PC-3 (cell line): ENCODE data around the gene CFAP299. TPM values are rescaled to one million over a fixed set of nuclear protein-coding genes. Genes with fewer than 3 reads are reported as not detected.

ENCODE experiments used
- ATAC-seq: fragments of 200-7000 bp; cut with Tn5 transposase; 2 replicates; pipeline ENCODE4 v1.9.1; 2020; ENCODE audit warnings: mild to moderate bottlenecking, moderate library complexity
- BruUV-seq: library from RNA; stranded (reverse); fragments of 400-500 nt; replicated peaks from 2 replicates; lab custom pipeline; 2021; lab: Mats Ljungman, UMichigan
- CTCF ChIA-PET: fragments of 300-600 bp; sonication (Branson Sonifier 250); formaldehyde crosslinking; loops from one replicate; lab custom pipeline; 2022; ENCODE audit warnings: antibody characterized with exemption; lab: Charles Lee
- POLR2A ChIA-PET: fragments of 300-600 bp; sonication (Branson Sonifier 250); formaldehyde crosslinking; loops from one replicate; lab custom pipeline; 2022; ENCODE audit warnings: antibody characterized with exemption; ENCODE audit not compliant: unreplicated experiment; lab: Charles Lee
- DNase-seq: peaks from one replicate; pipeline ENCODE4 v3.0.0-alpha.2; 2015
- H2AFZ ChIP-seq: fragments of 300-600 bp; sonication (generic); 2 replicates; pipeline ENCODE4 v1.6.0; 2016; ENCODE audit warnings: antibody characterized with exemption, low read length
- H3F3A ChIP-seq: fragments of 300-600 bp; sonication (generic); one replicate; pipeline ENCODE4 v1.6.0; 2017; ENCODE audit warnings: antibody characterized with exemption, low read length, control low read depth, mild to moderate bottlenecking; ENCODE audit not compliant: unreplicated experiment
- H3K27ac ChIP-seq: fragments of 300-600 bp; sonication (generic); 2 replicates; pipeline ENCODE4 v1.5.1; 2016; ENCODE audit warnings: mild to moderate bottlenecking, low read length
- H3K27me3 ChIP-seq: fragments of 300-600 bp; sonication (generic); 2 replicates; pipeline ENCODE4 v1.6.1; 2016; ENCODE audit warnings: low read length, mixed read lengths
- H3K36me3 ChIP-seq: fragments of 300-600 bp; sonication (generic); 2 replicates; pipeline ENCODE4 v1.6.1; 2016; ENCODE audit warnings: low read depth, mixed run types, low read length, mixed read lengths
- H3K4me1 ChIP-seq: fragments of 300-600 bp; sonication (generic); 2 replicates; pipeline ENCODE4 v1.5.1; 2016; ENCODE audit warnings: low read length; ENCODE audit not compliant: insufficient read depth
- H3K4me2 ChIP-seq: fragments of 300-600 bp; sonication (generic); 2 replicates; pipeline ENCODE4 v1.6.0; 2016; ENCODE audit warnings: low read length
- H3K4me3 ChIP-seq: fragments of 300-600 bp; sonication (generic); 2 replicates; pipeline ENCODE4 v1.5.1; 2016; ENCODE audit warnings: mild to moderate bottlenecking, low read length, mixed read lengths
- H3K79me2 ChIP-seq: fragments of 300-600 bp; sonication (generic); 2 replicates; pipeline ENCODE4 v1.6.1; 2017; ENCODE audit warnings: low read length, mixed read lengths
- H3K9ac ChIP-seq: fragments of 300-600 bp; sonication (generic); 2 replicates; pipeline ENCODE4 v1.6.0; 2016; ENCODE audit warnings: mild to moderate bottlenecking, low read length
- H3K9me2 ChIP-seq: fragments of 300-600 bp; sonication (generic); replicated peaks from 2 replicates; pipeline ENCODE4 v1.6.1; 2016; ENCODE audit warnings: mixed run types, low read length, mixed read lengths
- H3K9me3 ChIP-seq: fragments of 300-600 bp; sonication (generic); 2 replicates; pipeline ENCODE4 v1.6.1; 2016; ENCODE audit warnings: low read length, mixed read lengths
- H4K20me1 ChIP-seq: fragments of 300-600 bp; sonication (generic); 2 replicates; pipeline ENCODE4 v1.6.1; 2016; ENCODE audit warnings: low read length, mixed read lengths
- EZH2 ChIP-seq: fragments of 300-600 bp; sonication (generic); IDR thresholded peaks from one replicate; pipeline ENCODE4 v1.6.1; 2017; ENCODE audit warnings: antibody characterized with exemption, mild to moderate bottlenecking, low read length; ENCODE audit not compliant: unreplicated experiment
- EZH2phosphoT487 ChIP-seq: fragments of 300-600 bp; sonication (generic); IDR thresholded peaks from 2 replicates; pipeline ENCODE4 v1.6.1; 2018; ENCODE audit warnings: mild to moderate bottlenecking, antibody characterized with exemption, low read length, borderline replicate concordance
- intact Hi-C: fragments of 100-400 bp; cut with micrococcal nuclease; formaldehyde crosslinking; loops from 2 replicates; pipeline ENCODE4 v1.9.0; 2023
- total RNA-seq: library from RNA; depleted of rRNA; stranded (reverse); fragments of >200 nt; gene quantifications from 2 replicates; pipeline ENCODE4 v1.2.3, GENCODE V29; 2014
- TF ChIP-seq, protein P1 (sequence below): fragments of 300-600 bp; sonication (generic); conservative IDR thresholded peaks from 2 replicates; pipeline ENCODE4 v1.5.1; 2017; ENCODE audit warnings: antibody characterized with exemption, low read depth, mild to moderate bottlenecking, low read length

The CFAP299 gene
- total RNA-seq, 1 experiment from 2014 or later, result not detected

DNA sequence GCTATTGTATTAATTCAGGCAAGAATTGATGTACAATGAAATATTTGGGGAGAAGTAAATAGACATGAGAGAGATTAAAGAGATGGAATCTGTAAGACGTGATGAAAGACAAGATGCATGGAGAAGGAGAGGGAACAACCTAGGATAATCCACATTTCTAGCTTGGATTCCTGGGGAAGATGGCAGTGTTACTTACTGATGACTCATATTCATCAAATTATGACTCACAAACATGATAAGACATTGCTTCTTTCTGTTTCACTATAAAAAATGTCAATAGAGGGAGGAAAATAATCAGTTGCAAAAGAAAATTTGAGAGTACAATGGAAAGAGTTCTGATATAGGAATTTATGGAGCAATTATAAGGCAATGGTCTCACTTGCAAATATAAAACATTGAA lies 590.9 kb downstream of the CFAP299 start:
- no TSS peak for BruUV-seq
- DNase-seq, result peak; percentile 45
- Histone ChIP-seq H3F3A (no peaks in the 10 kb centered on the region), H3K9me3 (no peaks in the 10 kb centered on the region), H4K20me1 (no peaks in the 10 kb centered on the region), H3K4me3 (no peak overlapping the region), H3K4me2 (no peak overlapping the region), H2AFZ (no peak overlapping the region), H3K9me2 (no peaks in the 10 kb centered on the region), H3K79me2 (no peaks in the 10 kb centered on the region), H3K9ac (no peak overlapping the region), H3K27ac (no peak overlapping the region), H3K27me3 (no peaks in the 10 kb centered on the region), H3K36me3 (no peaks in the 10 kb centered on the region), H3K4me1 (peaks cover 11% of the 10 kb centered on the region)
- CTCF ChIA-PET, result no interaction called here
- ATAC-seq, result peak; percentile 62
- intact Hi-C loops, result no loop called here
- POLR2A ChIA-PET, result no interaction called here
- TF ChIP-seq EZH2phosphoT487, result no peak

DNA sequence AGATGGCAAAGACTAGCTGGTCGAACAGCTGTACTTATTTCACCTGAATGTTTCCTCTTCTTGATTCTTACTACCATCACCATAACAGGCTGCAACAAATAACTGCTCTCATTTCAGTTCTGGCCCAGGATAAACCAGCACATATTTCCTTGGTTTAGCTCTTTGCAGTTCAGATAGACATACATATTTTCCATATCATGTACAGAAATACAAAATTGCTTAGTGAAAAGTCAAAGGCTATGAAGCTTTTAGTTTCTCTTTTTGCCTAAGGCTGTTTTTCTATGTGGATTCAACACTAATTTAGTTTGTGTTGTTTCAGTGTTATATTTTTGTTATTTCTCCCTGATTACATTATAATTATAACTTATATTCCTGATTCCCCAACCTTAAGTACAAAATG lies 591.4 kb downstream of the CFAP299 start:
- intact Hi-C loops, result no loop called here
- Histone ChIP-seq H4K20me1 (no peaks in the 10 kb centered on the region), H3K4me1 (peaks cover 9% of the 10 kb centered on the region), H3K4me3 (no peak overlapping the region), H3K27ac (no peak overlapping the region), H3F3A (no peaks in the 10 kb centered on the region), H3K9me3 (no peaks in the 10 kb centered on the region), H3K79me2 (no peaks in the 10 kb centered on the region), H3K4me2 (no peak overlapping the region), H3K36me3 (no peaks in the 10 kb centered on the region), H3K27me3 (no peaks in the 10 kb centered on the region), H3K9me2 (no peaks in the 10 kb centered on the region), H3K9ac (no peak overlapping the region), H2AFZ (no peak overlapping the region)
- TF ChIP-seq, protein P1, sequence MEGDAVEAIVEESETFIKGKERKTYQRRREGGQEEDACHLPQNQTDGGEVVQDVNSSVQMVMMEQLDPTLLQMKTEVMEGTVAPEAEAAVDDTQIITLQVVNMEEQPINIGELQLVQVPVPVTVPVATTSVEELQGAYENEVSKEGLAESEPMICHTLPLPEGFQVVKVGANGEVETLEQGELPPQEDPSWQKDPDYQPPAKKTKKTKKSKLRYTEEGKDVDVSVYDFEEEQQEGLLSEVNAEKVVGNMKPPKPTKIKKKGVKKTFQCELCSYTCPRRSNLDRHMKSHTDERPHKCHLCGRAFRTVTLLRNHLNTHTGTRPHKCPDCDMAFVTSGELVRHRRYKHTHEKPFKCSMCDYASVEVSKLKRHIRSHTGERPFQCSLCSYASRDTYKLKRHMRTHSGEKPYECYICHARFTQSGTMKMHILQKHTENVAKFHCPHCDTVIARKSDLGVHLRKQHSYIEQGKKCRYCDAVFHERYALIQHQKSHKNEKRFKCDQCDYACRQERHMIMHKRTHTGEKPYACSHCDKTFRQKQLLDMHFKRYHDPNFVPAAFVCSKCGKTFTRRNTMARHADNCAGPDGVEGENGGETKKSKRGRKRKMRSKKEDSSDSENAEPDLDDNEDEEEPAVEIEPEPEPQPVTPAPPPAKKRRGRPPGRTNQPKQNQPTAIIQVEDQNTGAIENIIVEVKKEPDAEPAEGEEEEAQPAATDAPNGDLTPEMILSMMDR, result no peak
- TF ChIP-seq EZH2phosphoT487 (no peak), EZH2 (no peak)
- BruUV-seq, result no TSS peak
- ATAC-seq, result no peak
- CTCF ChIA-PET, result no interaction called here
- DNase-seq, result no peak
- POLR2A ChIA-PET, result no interaction called here

DNA sequence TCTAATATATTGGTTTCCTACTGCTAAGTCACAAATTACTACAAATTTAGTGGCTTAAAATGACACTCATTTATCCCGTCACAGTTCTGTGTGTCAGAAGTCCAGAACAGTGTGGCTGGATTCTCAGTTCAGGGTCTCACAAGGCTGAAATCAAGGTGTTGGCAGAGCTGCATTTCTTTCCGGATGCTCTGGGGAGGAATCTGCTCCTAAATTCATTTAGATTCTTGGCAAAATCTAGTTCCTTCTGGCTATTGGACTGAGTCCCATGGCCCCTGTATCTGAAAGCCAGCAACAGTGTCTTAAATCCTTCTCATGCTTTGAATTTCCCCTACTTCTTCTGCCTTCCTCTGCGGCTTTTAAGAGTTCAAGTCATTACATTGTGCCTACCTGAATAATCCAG lies 591.9 kb downstream of the CFAP299 start:
- intact Hi-C loops, result no loop called here
- ChIA-PET POLR2A (no interaction called here), CTCF (no interaction called here)
- Histone ChIP-seq H3K9me3 (no peaks in the 10 kb centered on the region), H3F3A (no peaks in the 10 kb centered on the region), H3K79me2 (no peaks in the 10 kb centered on the region), H3K27me3 (no peaks in the 10 kb centered on the region), H3K36me3 (no peaks in the 10 kb centered on the region), H3K4me1 (peaks cover 9% of the 10 kb centered on the region), H3K9me2 (no peaks in the 10 kb centered on the region), H4K20me1 (no peaks in the 10 kb centered on the region), H3K9ac (no peak overlapping the region), H2AFZ (no peak overlapping the region), H3K4me2 (no peak overlapping the region), H3K27ac (no peak overlapping the region), H3K4me3 (no peak overlapping the region)
- DNase-seq, result no peak
- TF ChIP-seq EZH2, result no peak
- TF ChIP-seq, protein P1, result no peak
- no peak for ATAC-seq
- BruUV-seq, result no TSS peak
